ENCODE measurements around the gene TMEM52B.
"Not testable (repeated sequence)": the region's sequence is repeated elsewhere in the genome, so short reads cannot be mapped to it uniquely, and the experiment has no call there.

Gene TMEM52B

DNA sequence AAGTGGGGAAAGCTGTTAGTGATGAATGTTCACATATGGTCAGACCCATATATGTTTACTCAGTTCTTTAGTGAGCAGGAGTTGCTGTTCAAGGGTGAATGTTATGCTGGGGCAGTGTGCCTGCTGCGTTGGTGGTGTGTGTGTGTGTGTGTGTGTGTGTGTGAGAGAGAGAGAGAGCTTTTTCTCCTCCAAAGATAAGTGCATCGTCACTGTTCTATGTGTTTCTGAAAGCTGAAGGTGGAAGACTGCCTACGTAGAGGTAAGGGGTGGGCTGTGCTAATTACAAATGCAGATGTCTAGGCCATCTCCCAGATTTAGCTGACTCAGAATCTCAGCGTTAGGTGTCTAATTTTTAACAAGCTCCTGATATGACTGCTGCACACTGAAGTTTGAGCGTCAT is 44.4 kb downstream of the TMEM52B start:
- Histone ChIP-seq H3K9me3 (ENCODE audit: control insufficient read depth, insufficient read depth, low read length) (no peaks in the 10 kb centered on the region), H3K4me3 (ENCODE audit: low read depth, low read length) (no peak overlapping the region), H3K36me3 (ENCODE audit: control insufficient read depth, insufficient read depth, low read length) (peaks cover 55% of the 10 kb centered on the region), H3K4me1 (ENCODE audit: control insufficient read depth, insufficient read depth, low read length) (no peaks in the 10 kb centered on the region), H3K27me3 (ENCODE audit: control insufficient read depth, insufficient read depth, low read length) (no peaks in the 10 kb centered on the region), H3K27ac (ENCODE audit: low read depth, low read length) (no peak overlapping the region), H3K9ac (ENCODE audit: low read depth, low read length) (no peak overlapping the region)

DNA sequence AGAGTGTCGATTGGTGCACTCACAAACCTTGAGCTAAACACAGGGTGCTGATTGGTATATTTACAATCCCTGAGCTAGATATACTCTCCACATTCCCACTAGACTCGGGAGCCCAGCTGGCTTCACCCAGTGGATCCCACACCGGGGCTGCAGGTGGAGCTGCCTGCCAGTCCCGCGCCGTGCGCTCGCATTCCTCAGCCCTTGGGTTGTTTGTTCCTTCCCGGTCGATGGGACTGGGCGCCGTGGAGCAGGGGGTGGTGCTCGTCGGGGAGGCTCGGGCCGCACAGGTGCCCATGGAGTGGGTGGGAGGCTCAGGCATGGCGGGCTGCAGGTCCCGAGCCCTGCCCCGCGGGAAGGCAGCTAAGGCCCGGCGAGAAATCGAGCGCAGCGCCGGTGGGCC is 46.6 kb downstream of the TMEM52B start:
- H3K4me1 ChIP-seq (ENCODE audit: control insufficient read depth, insufficient read depth, low read length); H3K27ac ChIP-seq (ENCODE audit: low read depth, low read length); H3K4me3 ChIP-seq (ENCODE audit: low read depth, low read length); H3K27me3 ChIP-seq (ENCODE audit: control insufficient read depth, insufficient read depth, low read length); H3K9ac ChIP-seq (ENCODE audit: low read depth, low read length); H3K9me3 ChIP-seq (ENCODE audit: control insufficient read depth, insufficient read depth, low read length): not testable (repeated sequence)
- H3K36me3 ChIP-seq (ENCODE audit: control insufficient read depth, insufficient read depth, low read length), result peaks cover 39% of the 10 kb centered on the region

- no peaks in the 10 kb centered on the region for H3K9me3 ChIP-seq (ENCODE audit: control insufficient read depth, insufficient read depth, low read length)
- no peak overlapping the region for H3K4me3 ChIP-seq (ENCODE audit: low read depth, low read length)
- H3K9ac ChIP-seq (ENCODE audit: low read depth, low read length), result no peak overlapping the region
- peaks cover 33% of the 10 kb centered on the region for H3K36me3 ChIP-seq (ENCODE audit: control insufficient read depth, insufficient read depth, low read length)
- no peak overlapping the region for H3K27ac ChIP-seq (ENCODE audit: low read depth, low read length)
- H3K4me1 ChIP-seq (ENCODE audit: control insufficient read depth, insufficient read depth, low read length), result no peaks in the 10 kb centered on the region
- no peaks in the 10 kb centered on the region for H3K27me3 ChIP-seq (ENCODE audit: control insufficient read depth, insufficient read depth, low read length)
These were observed 47.3 kb downstream of the TMEM52B start for GRCh38 chr12:10226086-10226485.

DNA sequence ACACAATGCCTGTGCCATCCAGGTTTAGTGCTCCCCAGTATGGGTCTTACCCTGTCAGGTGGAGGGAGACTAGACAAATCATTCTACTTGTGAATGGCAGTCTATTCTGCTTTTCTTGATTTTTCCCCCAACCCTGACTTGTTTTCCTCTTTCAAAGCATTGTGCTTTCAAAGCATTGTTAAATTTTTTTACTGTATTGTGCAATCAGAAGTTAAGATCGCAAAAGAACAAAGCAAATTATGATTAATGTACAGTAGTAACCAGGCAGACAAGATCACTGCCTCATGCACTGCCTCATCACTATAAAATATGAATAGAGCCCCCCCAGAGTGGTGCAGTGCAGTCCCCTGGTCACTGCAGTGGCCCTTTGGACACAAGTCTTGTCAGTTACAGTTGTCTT is 47.9 kb downstream of the TMEM52B start:
- Histone ChIP-seq H3K4me3 (ENCODE audit: low read depth, low read length) (no peak overlapping the region), H3K9me3 (ENCODE audit: control insufficient read depth, insufficient read depth, low read length) (no peaks in the 10 kb centered on the region), H3K27me3 (ENCODE audit: control insufficient read depth, insufficient read depth, low read length) (no peaks in the 10 kb centered on the region), H3K36me3 (ENCODE audit: control insufficient read depth, insufficient read depth, low read length) (peaks cover 26% of the 10 kb centered on the region), H3K27ac (ENCODE audit: low read depth, low read length) (no peak overlapping the region), H3K9ac (ENCODE audit: low read depth, low read length) (no peak overlapping the region), H3K4me1 (ENCODE audit: control insufficient read depth, insufficient read depth, low read length) (no peaks in the 10 kb centered on the region)

DNA sequence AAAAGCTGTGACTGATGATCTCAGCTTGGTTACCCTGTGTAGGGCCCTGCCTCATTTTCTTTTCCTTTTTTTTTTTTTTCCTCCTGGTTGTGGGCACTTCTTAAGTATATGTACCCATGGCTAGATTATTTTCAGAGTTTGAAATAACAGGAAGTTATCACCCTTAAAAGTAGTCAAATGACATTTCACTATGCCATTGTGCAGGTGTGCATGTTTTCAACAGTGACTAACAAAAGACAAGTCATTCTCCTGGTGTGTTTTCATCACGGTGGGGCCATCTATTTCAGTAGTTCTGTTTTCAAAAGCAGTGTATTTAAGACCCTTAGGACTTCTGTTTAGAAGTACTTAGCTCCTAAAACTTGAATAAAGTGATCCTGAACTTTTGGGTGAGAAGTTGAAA is 48.8 kb downstream of the TMEM52B start:
- Histone ChIP-seq H3K27ac (ENCODE audit: low read depth, low read length) (no peak overlapping the region), H3K4me3 (ENCODE audit: low read depth, low read length) (no peak overlapping the region), H3K4me1 (ENCODE audit: control insufficient read depth, insufficient read depth, low read length) (no peaks in the 10 kb centered on the region), H3K27me3 (ENCODE audit: control insufficient read depth, insufficient read depth, low read length) (no peaks in the 10 kb centered on the region), H3K36me3 (ENCODE audit: control insufficient read depth, insufficient read depth, low read length) (peaks cover 17% of the 10 kb centered on the region), H3K9ac (ENCODE audit: low read depth, low read length) (no peak overlapping the region), H3K9me3 (ENCODE audit: control insufficient read depth, insufficient read depth, low read length) (no peaks in the 10 kb centered on the region)

- H3K9ac ChIP-seq (ENCODE audit: low read depth, low read length), result no peak overlapping the region
- no peaks in the 10 kb centered on the region for H3K27me3 ChIP-seq (ENCODE audit: control insufficient read depth, insufficient read depth, low read length)
- H3K27ac ChIP-seq (ENCODE audit: low read depth, low read length), result no peak overlapping the region
- H3K9me3 ChIP-seq (ENCODE audit: control insufficient read depth, insufficient read depth, low read length), result peaks cover 23% of the 10 kb centered on the region
- H3K4me3 ChIP-seq (ENCODE audit: low read depth, low read length), result no peak overlapping the region
- H3K4me1 ChIP-seq (ENCODE audit: control insufficient read depth, insufficient read depth, low read length), result no peaks in the 10 kb centered on the region
- no peaks in the 10 kb centered on the region for H3K36me3 ChIP-seq (ENCODE audit: control insufficient read depth, insufficient read depth, low read length)
These were observed 55.7 kb downstream of the TMEM52B start for GRCh38 chr12:10234562-10234961.

DNA sequence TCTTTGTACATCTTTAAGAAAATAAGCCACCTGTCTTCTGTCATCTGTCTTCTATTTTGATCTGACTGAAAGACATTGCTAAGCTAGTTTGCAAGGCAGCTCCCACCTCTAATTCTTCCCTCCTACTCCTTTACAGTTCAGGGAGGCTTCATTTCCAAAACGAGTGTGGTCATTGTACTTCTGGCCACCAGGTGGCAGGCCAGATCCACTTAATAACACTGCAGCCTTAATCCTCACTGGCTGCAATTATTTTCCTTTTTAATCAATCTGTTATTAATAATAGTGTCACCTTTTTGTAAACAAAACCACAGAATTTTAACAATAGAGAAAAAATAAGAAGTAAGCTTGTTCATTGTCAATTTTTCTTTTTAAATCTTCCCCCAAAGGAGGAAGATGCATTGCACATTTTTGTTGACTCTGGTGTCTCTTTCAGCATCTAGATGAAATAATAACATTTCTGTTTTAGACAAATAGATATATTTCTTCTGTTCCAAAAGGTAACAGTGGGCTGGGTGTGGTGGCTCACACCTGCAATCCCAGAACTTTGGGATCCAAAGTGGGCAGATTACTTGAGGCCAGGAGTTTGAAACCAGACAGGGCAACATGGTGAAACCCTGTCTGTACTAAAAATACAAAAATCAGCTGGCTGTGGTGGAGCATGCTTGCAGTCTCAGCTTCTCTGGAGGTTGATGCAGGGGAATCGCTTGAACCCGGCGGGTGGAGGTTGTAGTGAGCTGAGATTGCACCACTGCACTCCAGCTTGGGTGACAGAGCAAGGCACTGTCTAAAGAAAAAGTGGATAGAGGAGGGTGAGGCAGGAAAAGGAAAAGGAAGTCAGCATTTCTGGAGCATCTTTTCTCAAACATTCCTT is 57.2 kb downstream of the TMEM52B start:
- H3K9ac ChIP-seq (ENCODE audit: low read depth, low read length), result no peak overlapping the region
- H3K4me3 ChIP-seq (ENCODE audit: low read depth, low read length), result no peak overlapping the region
- H3K9me3 ChIP-seq (ENCODE audit: control insufficient read depth, insufficient read depth, low read length), result peaks cover 23% of the 10 kb centered on the region
- H3K27me3 ChIP-seq (ENCODE audit: control insufficient read depth, insufficient read depth, low read length), result no peaks in the 10 kb centered on the region
- H3K27ac ChIP-seq (ENCODE audit: low read depth, low read length), result no peak overlapping the region
- H3K36me3 ChIP-seq (ENCODE audit: control insufficient read depth, insufficient read depth, low read length), result no peaks in the 10 kb centered on the region
- H3K4me1 ChIP-seq (ENCODE audit: control insufficient read depth, insufficient read depth, low read length), result peaks cover 2% of the 10 kb centered on the region

GRCh38 chr12:10236720-10237119 is 57.9 kb downstream of the TMEM52B start:
- Histone ChIP-seq H3K9me3 (ENCODE audit: control insufficient read depth, insufficient read depth, low read length) (peaks cover 23% of the 10 kb centered on the region), H3K9ac (ENCODE audit: low read depth, low read length) (no peak overlapping the region), H3K4me1 (ENCODE audit: control insufficient read depth, insufficient read depth, low read length) (peaks cover 9% of the 10 kb centered on the region)

GRCh38 chr12:10238526-10238925 is 59.7 kb downstream of the TMEM52B start:
- H3K4me1 ChIP-seq (ENCODE audit: control insufficient read depth, insufficient read depth, low read length), result peaks cover 16% of the 10 kb centered on the region
- no peak overlapping the region for H3K4me3 ChIP-seq (ENCODE audit: low read depth, low read length)
- H3K27me3 ChIP-seq (ENCODE audit: control insufficient read depth, insufficient read depth, low read length), result no peaks in the 10 kb centered on the region
- H3K36me3 ChIP-seq (ENCODE audit: control insufficient read depth, insufficient read depth, low read length), result no peaks in the 10 kb centered on the region
- H3K9me3 ChIP-seq (ENCODE audit: control insufficient read depth, insufficient read depth, low read length), result peaks cover 18% of the 10 kb centered on the region
- H3K27ac ChIP-seq (ENCODE audit: low read depth, low read length), result no peak overlapping the region
- H3K9ac ChIP-seq (ENCODE audit: low read depth, low read length), result no peak overlapping the region

More at GRCh38 chr12:10236720-10237119, 57.9 kb downstream of the TMEM52B start:
- no peak overlapping the region for H3K4me3 ChIP-seq (ENCODE audit: low read depth, low read length)
- no peaks in the 10 kb centered on the region for H3K36me3 ChIP-seq (ENCODE audit: control insufficient read depth, insufficient read depth, low read length)
- H3K27ac ChIP-seq (ENCODE audit: low read depth, low read length), result no peak overlapping the region
- H3K27me3 ChIP-seq (ENCODE audit: control insufficient read depth, insufficient read depth, low read length), result no peaks in the 10 kb centered on the region

DNA sequence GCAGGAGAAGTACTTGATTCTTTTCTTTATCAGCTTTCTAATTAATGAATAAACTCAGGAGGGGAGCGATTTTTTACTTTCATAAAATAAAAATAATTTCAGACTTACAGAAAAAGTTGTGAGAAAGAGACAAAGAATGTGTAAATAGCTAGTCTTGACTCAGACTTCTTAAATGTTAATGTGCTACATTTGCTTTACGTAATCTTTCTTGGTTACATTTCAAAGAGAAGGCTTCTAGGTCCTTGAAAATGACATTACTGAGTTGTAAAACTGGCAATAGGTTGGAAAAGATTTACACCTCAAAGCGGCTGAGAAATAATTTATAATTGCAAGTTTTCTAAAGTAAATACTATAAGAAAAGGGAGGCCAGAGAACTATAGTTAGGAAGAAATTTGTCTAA is 62.5 kb downstream of the TMEM52B start:
- no peak overlapping the region; the same call in 1 of the 2 replicates for H3K4me3 ChIP-seq (ENCODE audit: low read depth, low read length)
- no peaks in the 10 kb centered on the region for H3K36me3 ChIP-seq (ENCODE audit: control insufficient read depth, insufficient read depth, low read length)
- H3K27ac ChIP-seq (ENCODE audit: low read depth, low read length), result no peak overlapping the region
- H3K4me1 ChIP-seq (ENCODE audit: control insufficient read depth, insufficient read depth, low read length), result peaks cover 16% of the 10 kb centered on the region
- H3K27me3 ChIP-seq (ENCODE audit: control insufficient read depth, insufficient read depth, low read length), result no peaks in the 10 kb centered on the region
- no peak overlapping the region for H3K9ac ChIP-seq (ENCODE audit: low read depth, low read length)
- peaks cover 3% of the 10 kb centered on the region; the same call in 1 of the 2 replicates for H3K9me3 ChIP-seq (ENCODE audit: control insufficient read depth, insufficient read depth, low read length)
